NB4 (cell line): ENCODE measurements around the gene COX10.
"Not testable (repeated sequence)": the region's sequence is repeated elsewhere in the genome, so short reads cannot be mapped to it uniquely, and the experiment has no call there.

Experiments
- DNase-seq: peaks from one replicate; pipeline ENCODE4 v3.0.0; 2010; ENCODE audit warnings: low read depth
- H3K4me3 ChIP-seq: one replicate; pipeline ENCODE4 v1.5.1; 2011; ENCODE audit warnings: mild to moderate bottlenecking, low read depth, low read length, moderate library complexity
- MYC ChIP-seq: IDR thresholded peaks from 2 replicates; pipeline ENCODE4 v1.6.1; 2011; ENCODE audit warnings: low read depth, low read length
- POLR2A ChIP-seq: IDR thresholded peaks from 2 replicates; pipeline ENCODE4 v1.6.1; 2011; ENCODE audit warnings: mild to moderate bottlenecking; ENCODE audit not compliant: insufficient read length; ENCODE audit errors: extremely low read depth
- TF ChIP-seq, protein P1 (sequence below): IDR thresholded peaks from one replicate; pipeline ENCODE4 v1.5.1; 2012; ENCODE audit warnings: low read depth, low read length
- TF ChIP-seq, protein P2 (sequence below): IDR thresholded peaks from 2 replicates; pipeline ENCODE4 v1.6.1; 2011; ENCODE audit warnings: low read depth, low read length

The COX10 gene

DNA sequence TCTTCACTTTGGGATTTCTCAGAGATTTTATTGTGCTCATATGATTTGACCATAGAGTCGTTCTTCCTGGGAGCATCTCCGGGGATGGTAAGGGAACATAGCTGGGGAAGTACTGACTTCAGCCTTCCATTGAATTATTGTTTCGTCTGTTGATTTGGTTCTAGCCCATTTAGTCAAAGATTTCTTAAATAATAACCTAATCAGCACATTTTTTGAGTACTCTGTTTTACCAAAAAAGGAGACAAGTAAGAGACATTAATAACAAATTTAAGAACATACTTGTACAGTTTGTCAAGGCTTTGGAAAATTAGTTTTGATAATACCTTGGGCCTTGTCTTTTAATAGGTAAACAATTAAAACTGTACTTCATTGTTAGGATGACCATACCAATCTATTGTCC lies 89.4 kb downstream of the COX10 start:
- TF ChIP-seq, protein P1, sequence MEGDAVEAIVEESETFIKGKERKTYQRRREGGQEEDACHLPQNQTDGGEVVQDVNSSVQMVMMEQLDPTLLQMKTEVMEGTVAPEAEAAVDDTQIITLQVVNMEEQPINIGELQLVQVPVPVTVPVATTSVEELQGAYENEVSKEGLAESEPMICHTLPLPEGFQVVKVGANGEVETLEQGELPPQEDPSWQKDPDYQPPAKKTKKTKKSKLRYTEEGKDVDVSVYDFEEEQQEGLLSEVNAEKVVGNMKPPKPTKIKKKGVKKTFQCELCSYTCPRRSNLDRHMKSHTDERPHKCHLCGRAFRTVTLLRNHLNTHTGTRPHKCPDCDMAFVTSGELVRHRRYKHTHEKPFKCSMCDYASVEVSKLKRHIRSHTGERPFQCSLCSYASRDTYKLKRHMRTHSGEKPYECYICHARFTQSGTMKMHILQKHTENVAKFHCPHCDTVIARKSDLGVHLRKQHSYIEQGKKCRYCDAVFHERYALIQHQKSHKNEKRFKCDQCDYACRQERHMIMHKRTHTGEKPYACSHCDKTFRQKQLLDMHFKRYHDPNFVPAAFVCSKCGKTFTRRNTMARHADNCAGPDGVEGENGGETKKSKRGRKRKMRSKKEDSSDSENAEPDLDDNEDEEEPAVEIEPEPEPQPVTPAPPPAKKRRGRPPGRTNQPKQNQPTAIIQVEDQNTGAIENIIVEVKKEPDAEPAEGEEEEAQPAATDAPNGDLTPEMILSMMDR, result no peak
- TF ChIP-seq, protein P2, sequence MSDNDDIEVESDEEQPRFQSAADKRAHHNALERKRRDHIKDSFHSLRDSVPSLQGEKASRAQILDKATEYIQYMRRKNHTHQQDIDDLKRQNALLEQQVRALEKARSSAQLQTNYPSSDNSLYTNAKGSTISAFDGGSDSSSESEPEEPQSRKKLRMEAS, result no peak
- TF ChIP-seq MYC, result no peak
- TF ChIP-seq POLR2A, result no peak
- no peak overlapping the region for H3K4me3 ChIP-seq
- no peak for DNase-seq

DNA sequence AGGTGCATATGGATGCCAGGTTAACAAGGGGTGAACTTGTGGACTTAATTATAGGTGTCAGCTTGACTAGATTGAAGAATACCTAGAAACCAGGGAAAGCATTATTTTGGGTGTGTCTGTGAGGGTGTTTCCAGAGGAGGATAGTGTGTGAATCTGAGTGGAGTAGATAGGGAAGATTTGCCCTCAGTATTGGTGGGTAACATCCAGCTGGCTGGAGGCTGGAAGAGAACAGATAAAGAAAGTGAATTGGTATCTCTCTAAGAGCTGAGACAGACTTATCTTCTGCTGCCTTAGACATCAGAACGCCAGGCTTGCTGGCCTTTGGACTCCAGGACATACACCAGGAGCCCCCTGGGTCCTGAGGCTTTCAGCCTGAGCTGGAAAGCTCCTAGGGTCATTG lies 92.1 kb downstream of the COX10 start:
- no peak for DNase-seq
- no peak overlapping the region for H3K4me3 ChIP-seq
- TF ChIP-seq, protein P2, result no peak
- TF ChIP-seq MYC, result no peak
- TF ChIP-seq, protein P1, result no peak
- TF ChIP-seq POLR2A, result no peak

DNA sequence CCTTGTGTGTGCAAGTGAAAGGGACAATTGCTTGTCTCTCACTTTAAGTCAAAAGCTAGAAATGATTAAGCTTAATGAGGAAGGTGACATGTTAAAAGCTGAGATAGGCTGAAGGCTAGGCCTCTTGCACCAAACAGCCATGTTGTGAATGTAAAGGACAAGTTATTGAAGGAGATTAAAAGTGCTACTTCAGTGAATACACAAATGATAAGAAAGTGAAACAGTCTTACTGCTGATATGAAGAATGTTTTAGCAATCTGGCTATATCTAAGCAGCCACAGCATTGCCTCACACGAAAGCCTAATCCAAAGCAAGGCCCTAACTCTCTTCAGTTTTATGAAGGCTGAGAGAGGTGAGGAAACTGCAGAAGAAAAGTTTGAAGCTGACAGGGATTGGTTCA lies 96.3 kb downstream of the COX10 start:
- H3K4me3 ChIP-seq, result no peak overlapping the region
- TF ChIP-seq, protein P2, result no peak
- TF ChIP-seq, protein P1, result no peak
- no peak for TF ChIP-seq MYC
- no peak for TF ChIP-seq POLR2A
- DNase-seq, result no peak

DNA sequence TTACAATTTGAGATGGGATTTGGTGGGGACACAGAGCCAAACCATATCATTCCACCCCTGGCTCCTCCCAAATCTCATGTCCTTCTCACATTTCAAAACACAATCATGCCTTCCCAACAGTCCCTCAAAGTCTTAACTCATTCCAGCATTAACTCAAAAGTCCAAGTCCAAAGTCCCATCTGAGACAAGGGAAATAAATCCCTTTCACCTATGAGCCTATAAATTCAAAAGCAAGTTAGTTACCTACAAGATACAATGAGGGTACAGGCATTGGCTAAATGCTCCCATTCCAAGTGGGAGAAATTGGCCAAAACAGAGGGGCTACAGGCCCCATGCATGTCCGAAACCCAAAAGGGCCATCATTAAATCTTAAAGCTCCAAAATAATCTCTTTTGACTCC lies 98.5 kb downstream of the COX10 start:
- DNase-seq, H3K4me3 ChIP-seq: not testable (repeated sequence)

DNA sequence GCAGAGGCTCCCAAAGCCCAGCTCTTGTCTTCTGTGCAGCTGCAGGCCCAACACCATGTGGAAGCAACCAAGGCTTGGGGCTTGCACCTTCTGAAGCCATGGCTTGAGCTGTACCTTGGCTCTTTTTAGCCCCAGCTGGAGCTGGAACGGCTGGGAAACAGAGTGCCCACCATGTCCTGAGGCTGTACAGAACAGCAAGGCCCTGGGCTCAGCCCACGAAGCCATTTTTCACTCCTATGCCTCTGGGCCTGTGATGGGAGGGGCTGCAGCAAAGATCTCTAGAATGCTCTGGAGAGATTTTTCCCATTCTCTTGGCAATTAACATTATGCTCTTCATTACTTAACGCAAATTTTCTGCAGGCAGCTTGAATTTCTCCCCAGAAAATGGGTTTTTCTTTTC lies 99.3 kb downstream of the COX10 start:
- no peak for DNase-seq
- H3K4me3 ChIP-seq, result no peak overlapping the region
- TF ChIP-seq POLR2A, result no peak
- TF ChIP-seq, protein P2, result no peak
- TF ChIP-seq, protein P1, result no peak
- no peak for TF ChIP-seq MYC

DNA sequence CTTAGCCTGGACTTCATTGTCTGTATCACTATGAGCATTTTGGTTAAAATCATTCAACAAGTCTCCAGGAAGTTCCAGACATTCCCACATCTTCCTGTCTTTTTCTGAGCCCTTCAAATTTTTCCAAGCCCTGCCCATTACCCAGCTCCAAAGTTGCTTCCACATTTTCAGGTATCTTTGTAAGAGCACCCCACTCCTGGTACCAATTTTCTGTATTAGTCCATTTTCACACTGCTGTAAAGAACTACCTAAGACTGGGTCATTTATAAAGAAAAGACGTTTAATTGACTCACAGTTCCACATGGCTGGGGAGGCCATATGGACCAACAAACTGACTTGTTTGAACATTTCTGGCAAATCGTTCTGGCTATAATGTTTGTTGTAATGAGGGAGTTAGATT lies 100.0 kb downstream of the COX10 start:
- no peak for DNase-seq

More for the DNA sequence above, 100.0 kb downstream of the COX10 start:
- TF ChIP-seq POLR2A (no peak), MYC (no peak)
- TF ChIP-seq, protein P1, result no peak
- TF ChIP-seq, protein P2, result no peak
- no peak overlapping the region for H3K4me3 ChIP-seq
